RKO (cell line): Measurements from ENCODE around the gene RLBP1.

Source experiments
- DNase-seq: peaks from one replicate; pipeline ENCODE4 v3.0.0-alpha.2; 2016; ENCODE audit warnings: low spot score

Gene RLBP1

GRCh38 chr15:89205991-89206585 is 15.3 kb downstream of the RLBP1 start:
- DNase-seq = no peak

- DNase-seq = no peak
Measured at GRCh38 chr15:89203705-89204273, 17.6 kb downstream of the RLBP1 start.

- DNase-seq = no peak
Measured at GRCh38 chr15:89201465-89202005, 19.8 kb downstream of the RLBP1 start.

GRCh38 chr15:89200182-89200581 is 21.2 kb downstream of the RLBP1 start:
- DNase-seq = no peak

- DNase-seq = no peak
Measured at GRCh38 chr15:89199746-89200145, 21.6 kb downstream of the RLBP1 start.

GRCh38 chr15:89198934-89199333 is 22.4 kb downstream of the RLBP1 start:
- DNase-seq = no peak

GRCh38 chr15:89198196-89198595 is 23.2 kb downstream of the RLBP1 start:
- DNase-seq = no peak

- no peak for DNase-seq
Measured at GRCh38 chr15:89197503-89197971, 23.8 kb downstream of the RLBP1 start.

GRCh38 chr15:89196994-89197393 is 24.4 kb downstream of the RLBP1 start:
- DNase-seq = no peak

GRCh38 chr15:89196241-89196640 is 25.1 kb downstream of the RLBP1 start:
- no peak for DNase-seq

- DNase-seq = no peak
Measured at GRCh38 chr15:89195836-89196235, 25.5 kb downstream of the RLBP1 start.

GRCh38 chr15:89194608-89195007 is 26.8 kb downstream of the RLBP1 start:
- no peak for DNase-seq

- no peak for DNase-seq
Measured at GRCh38 chr15:89192766-89193165, 28.6 kb downstream of the RLBP1 start.

- DNase-seq = no peak
Measured at GRCh38 chr15:89192136-89192535, 29.2 kb downstream of the RLBP1 start.

GRCh38 chr15:89187986-89188514 is 33.3 kb downstream of the RLBP1 start:
- no peak for DNase-seq

GRCh38 chr15:89187301-89187985 is 33.9 kb downstream of the RLBP1 start:
- no peak for DNase-seq

- no peak for DNase-seq
Measured at GRCh38 chr15:89186803-89187202, 34.6 kb downstream of the RLBP1 start.

GRCh38 chr15:89184886-89185526 is 36.4 kb downstream of the RLBP1 start:
- DNase-seq = no peak

GRCh38 chr15:89184357-89184756 is 37.0 kb downstream of the RLBP1 start:
- no peak for DNase-seq

GRCh38 chr15:89179966-89180875 is 41.2 kb downstream of the RLBP1 start:
- DNase-seq = no peak

- DNase-seq = no peak
Measured at GRCh38 chr15:89178307-89178977, 42.9 kb downstream of the RLBP1 start.
